Measurements from ENCODE around the gene EEF2KMT. TPM values are rescaled to one million over a fixed set of nuclear protein-coding genes. Genes with fewer than 3 reads are reported as not detected.

EEF2KMT gene
- total RNA-seq, 4 donors from 2014 or later, result 2.7 to 14.0 (median 9.6) TPM

DNA sequence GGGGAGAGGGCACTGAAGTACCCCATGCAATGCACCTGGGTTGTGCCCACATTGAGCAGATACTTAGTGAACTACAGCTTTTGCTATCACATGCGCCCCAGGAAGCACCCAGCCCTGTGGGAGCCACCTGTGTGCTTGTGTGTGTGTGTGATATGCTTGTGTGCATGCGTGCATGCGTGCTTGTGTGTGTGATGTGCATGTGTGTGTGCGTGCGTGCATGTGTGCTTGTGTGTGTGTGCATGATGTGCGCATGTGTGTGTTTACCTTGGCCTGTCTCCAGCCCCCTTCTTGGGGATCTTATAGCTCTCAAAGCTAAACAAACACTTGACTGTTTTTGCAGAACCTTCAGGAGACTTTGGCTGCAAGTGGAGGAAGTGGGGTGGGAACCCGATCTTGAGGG lies 32.7 kb downstream of the EEF2KMT start:
- no peak for TF ChIP-seq POLR2A (IDR thresholded peaks at IDR 0.05)
- TF ChIP-seq POLR2AphosphoS5 (IDR thresholded peaks at IDR 0.05), result no peak
- TF ChIP-seq EP300 (IDR thresholded peaks at IDR 0.05), result no peak
- TF ChIP-seq, protein P1, sequence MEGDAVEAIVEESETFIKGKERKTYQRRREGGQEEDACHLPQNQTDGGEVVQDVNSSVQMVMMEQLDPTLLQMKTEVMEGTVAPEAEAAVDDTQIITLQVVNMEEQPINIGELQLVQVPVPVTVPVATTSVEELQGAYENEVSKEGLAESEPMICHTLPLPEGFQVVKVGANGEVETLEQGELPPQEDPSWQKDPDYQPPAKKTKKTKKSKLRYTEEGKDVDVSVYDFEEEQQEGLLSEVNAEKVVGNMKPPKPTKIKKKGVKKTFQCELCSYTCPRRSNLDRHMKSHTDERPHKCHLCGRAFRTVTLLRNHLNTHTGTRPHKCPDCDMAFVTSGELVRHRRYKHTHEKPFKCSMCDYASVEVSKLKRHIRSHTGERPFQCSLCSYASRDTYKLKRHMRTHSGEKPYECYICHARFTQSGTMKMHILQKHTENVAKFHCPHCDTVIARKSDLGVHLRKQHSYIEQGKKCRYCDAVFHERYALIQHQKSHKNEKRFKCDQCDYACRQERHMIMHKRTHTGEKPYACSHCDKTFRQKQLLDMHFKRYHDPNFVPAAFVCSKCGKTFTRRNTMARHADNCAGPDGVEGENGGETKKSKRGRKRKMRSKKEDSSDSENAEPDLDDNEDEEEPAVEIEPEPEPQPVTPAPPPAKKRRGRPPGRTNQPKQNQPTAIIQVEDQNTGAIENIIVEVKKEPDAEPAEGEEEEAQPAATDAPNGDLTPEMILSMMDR (IDR thresholded peaks at IDR 0.05), result no peak
- Histone ChIP-seq H3K4me1 (no peaks in the 10 kb centered on the region), H3K9me3 (no peaks in the 10 kb centered on the region), H3K27me3 (no peaks in the 10 kb centered on the region), H3K27ac (no peak overlapping the region), H3K4me3 (no peak overlapping the region), H3K36me3 (no peaks in the 10 kb centered on the region)
- no peak for DNase-seq (ENCODE audit: low spot score in 2 of 2)
- WGBS, result 73% methylated on average over 2 of the region's 7 CpGs

DNA sequence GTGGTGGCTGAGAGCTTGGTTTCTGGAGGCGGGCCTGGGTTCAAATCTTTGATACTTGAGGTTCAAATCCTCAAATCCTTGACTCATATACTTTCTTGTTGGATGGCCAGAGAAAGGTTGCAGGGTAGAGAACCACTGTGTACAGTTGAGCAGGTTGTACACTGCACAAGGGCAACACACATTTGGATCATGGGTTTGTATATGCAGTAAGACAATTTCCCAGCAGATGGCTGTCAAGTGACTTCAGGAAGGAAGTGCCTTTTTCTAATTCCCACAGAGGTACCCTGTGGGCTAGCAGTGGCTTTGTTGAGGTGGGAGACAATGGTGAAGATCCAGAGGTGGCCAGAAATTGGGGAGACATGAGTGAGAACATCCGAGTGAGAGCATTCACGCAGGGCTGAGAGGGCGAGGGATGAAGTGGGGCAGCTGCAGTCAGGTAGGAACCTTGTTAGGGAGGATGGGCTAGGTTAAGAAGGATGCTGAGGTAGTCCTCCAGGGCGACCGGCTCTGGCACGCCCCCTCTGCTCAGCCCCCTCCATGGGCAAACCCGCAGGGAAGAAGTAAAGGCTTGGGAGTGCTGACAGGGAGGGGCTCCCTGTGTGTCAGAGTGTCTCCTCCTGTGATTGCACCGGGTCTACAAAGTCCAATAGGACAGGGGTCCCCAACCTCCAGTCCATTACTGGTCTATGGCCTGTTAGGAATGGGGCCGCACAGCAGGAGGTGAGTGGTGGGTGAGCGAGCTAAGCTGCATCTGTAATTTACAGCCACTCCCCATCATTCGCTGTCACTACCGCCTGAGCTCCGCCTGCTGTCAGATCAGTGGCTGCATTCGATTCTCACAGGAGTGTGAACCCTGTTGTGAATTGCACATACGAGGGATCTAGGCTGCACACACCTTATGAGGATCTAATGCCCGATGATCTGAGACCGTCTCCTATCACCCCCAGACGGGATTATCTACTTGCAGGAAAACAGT lies 34.5 kb downstream of the EEF2KMT start:
- Histone ChIP-seq H3K27ac (no peak overlapping the region), H3K9me3 (no peaks in the 10 kb centered on the region), H3K36me3 (no peaks in the 10 kb centered on the region), H3K4me3 (no peak overlapping the region), H3K27me3 (no peaks in the 10 kb centered on the region), H3K4me1 (no peaks in the 10 kb centered on the region)
- no peak for DNase-seq (ENCODE audit: low spot score in 2 of 2)
- 61% methylated on average over 19 of the region's 19 CpGs for WGBS
- TF ChIP-seq EP300 (IDR thresholded peaks at IDR 0.05), result no peak
- TF ChIP-seq POLR2A (IDR thresholded peaks at IDR 0.05), result no peak
- TF ChIP-seq, protein P1 (IDR thresholded peaks at IDR 0.05), result no peak
- TF ChIP-seq POLR2AphosphoS5 (IDR thresholded peaks at IDR 0.05), result no peak

DNA sequence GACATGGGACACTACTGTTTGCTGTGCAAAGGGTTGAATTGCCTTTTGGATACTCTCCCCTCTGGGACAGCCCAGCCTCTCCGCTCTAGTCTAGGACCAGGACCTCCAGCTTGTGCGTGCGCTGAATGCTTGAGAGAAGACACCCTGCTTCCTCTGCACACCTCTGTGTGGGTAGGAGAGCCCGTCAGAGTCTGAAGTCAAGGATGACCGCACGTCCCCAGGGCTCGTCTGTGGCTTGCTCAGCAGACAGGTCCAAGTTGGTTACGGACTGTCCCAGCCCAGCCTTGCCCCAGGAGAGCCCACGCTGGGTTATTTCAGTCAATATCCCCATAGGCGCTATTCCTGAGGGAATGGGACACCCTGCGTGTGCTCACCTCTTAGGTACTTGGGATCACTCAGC lies 35.5 kb downstream of the EEF2KMT start:
- Histone ChIP-seq H3K4me1 (no peaks in the 10 kb centered on the region), H3K4me3 (no peak overlapping the region), H3K36me3 (no peaks in the 10 kb centered on the region), H3K9me3 (no peaks in the 10 kb centered on the region), H3K27ac (no peak overlapping the region), H3K27me3 (no peaks in the 10 kb centered on the region)
- TF ChIP-seq EP300 (IDR thresholded peaks at IDR 0.05), result no peak
- no peak for TF ChIP-seq POLR2AphosphoS5 (IDR thresholded peaks at IDR 0.05)
- 77% methylated on average over 6 of the region's 11 CpGs for WGBS
- no peak for DNase-seq (ENCODE audit: low spot score in 2 of 2)

DNA sequence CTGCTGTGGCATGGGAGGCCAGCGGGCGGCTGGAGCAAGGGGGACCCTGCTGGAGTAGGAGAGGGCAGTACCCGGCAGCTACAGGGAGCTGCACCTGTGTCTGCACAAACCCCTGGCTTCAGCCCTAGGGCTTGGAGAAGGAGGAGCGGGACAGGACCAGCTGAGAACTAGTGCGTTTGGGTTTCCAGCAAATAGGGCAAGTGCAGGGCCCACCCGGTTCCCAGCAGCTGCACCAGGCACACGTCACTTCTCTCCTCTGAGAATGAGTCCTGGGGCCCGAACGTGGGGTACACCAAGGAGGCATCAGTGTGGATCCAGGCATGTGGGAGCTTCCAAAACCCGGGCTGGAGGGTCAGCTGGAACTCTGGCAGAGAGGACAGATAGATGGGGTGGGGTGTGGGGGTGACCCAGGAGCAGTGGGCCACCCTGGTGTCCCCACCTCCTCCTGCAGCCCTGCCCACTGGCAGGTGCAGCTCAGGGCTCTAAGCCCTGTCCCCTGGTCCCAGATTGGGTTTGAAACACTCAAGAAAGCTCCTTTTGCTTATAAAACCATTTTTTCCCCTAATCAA lies 37.4 kb downstream of the EEF2KMT start:
- Histone ChIP-seq H3K27ac (no peak overlapping the region), H3K36me3 (no peaks in the 10 kb centered on the region), H3K9me3 (no peaks in the 10 kb centered on the region), H3K4me3 (no peak overlapping the region), H3K27me3 (no peaks in the 10 kb centered on the region), H3K4me1 (no peaks in the 10 kb centered on the region)
- TF ChIP-seq, protein P1 (IDR thresholded peaks at IDR 0.05), result no peak
- TF ChIP-seq EP300 (IDR thresholded peaks at IDR 0.05), result no peak
- TF ChIP-seq POLR2A (IDR thresholded peaks at IDR 0.05), result no peak
- TF ChIP-seq POLR2AphosphoS5 (IDR thresholded peaks at IDR 0.05), result no peak
- DNase-seq (ENCODE audit: low spot score in 2 of 2), result no peak
- WGBS, result 90% methylated on average over 3 of the region's 10 CpGs

DNA sequence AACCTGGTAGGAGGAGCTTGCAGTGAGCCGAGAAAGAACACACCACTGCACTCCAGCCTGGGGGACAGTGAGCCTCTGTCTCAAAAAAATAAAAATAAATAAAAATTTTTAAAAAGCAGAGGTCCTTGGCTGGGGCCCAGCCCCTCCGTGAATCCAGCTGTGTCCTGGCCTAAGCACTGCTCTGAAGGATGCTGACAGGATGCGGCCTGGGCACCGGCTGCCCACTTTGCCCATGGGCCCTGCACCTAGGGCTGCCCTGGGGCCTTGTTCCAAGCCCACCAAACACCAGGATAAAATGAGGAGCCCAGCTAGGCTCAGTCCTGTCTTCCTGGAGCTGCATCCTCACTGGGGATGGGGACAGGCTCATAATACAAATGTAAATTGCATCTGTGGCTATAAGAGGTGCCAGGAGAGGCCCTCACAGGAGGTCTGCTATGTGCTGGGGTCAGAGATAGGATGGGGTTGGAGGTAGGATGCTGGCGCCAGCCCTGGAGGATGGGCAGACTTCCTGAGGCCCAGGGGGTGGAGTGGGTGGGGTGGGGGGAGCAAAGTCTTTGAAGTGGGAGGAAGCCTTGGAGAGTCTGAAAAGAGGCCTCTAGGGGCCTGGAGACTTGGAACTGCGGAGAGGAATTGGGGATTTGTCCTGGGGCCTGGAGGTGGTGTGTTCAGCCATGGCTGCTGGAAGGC lies 38.1 kb downstream of the EEF2KMT start:
- WGBS, result 81% methylated on average over 6 of the region's 6 CpGs
- no peak overlapping the region for H3K27ac ChIP-seq
- H3K27me3 ChIP-seq, result no peaks in the 10 kb centered on the region
- H3K4me3 ChIP-seq, result no peak overlapping the region
- no peaks in the 10 kb centered on the region for H3K4me1 ChIP-seq
- no peaks in the 10 kb centered on the region for H3K36me3 ChIP-seq
- TF ChIP-seq EP300 (IDR thresholded peaks at IDR 0.05), result no peak
- no peak for DNase-seq (ENCODE audit: low spot score in 2 of 2)
- no peaks in the 10 kb centered on the region for H3K9me3 ChIP-seq

DNA sequence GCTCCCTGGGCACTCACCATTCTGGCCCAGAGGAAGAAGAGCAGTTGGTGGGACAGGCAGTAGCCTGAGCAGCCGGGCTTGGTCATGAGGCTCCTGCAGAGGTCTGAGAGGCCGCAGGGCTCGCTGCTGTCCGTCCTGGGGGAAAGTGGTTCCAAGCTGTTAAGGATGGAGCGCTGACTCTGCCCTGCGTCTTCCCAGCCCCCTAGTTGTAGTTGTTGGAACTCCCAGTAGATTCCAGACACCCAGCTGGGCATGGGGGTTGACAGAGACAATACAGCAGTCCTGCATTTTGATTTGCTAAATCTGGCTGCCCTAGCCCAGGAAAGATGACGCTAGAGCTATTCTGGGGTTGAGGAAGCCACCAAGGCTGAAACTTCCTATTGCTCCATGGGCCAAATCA lies 39.1 kb downstream of the EEF2KMT start:
- H3K4me3 ChIP-seq, result no peak overlapping the region
- no peaks in the 10 kb centered on the region for H3K9me3 ChIP-seq
- H3K4me1 ChIP-seq, result no peaks in the 10 kb centered on the region
- TF ChIP-seq EP300 (IDR thresholded peaks at IDR 0.05) (no peak), POLR2A (IDR thresholded peaks at IDR 0.05) (no peak), POLR2AphosphoS5 (IDR thresholded peaks at IDR 0.05) (no peak)
- TF ChIP-seq, protein P1 (IDR thresholded peaks at IDR 0.05), result no peak
- no peak overlapping the region for H3K27ac ChIP-seq
- DNase-seq (ENCODE audit: low spot score in 2 of 2), result no peak
- no peaks in the 10 kb centered on the region for H3K27me3 ChIP-seq
- WGBS, result 57% methylated on average over 7 of the region's 7 CpGs
- no peaks in the 10 kb centered on the region for H3K36me3 ChIP-seq
